Measurements from ENCODE around the gene LRSAM1. TPM values are rescaled to one million over a fixed set of nuclear protein-coding genes. Genes with fewer than 3 reads are reported as not detected.

Gene LRSAM1
- total RNA-seq, 1 donor from 2014 or later = 6.7 TPM

DNA sequence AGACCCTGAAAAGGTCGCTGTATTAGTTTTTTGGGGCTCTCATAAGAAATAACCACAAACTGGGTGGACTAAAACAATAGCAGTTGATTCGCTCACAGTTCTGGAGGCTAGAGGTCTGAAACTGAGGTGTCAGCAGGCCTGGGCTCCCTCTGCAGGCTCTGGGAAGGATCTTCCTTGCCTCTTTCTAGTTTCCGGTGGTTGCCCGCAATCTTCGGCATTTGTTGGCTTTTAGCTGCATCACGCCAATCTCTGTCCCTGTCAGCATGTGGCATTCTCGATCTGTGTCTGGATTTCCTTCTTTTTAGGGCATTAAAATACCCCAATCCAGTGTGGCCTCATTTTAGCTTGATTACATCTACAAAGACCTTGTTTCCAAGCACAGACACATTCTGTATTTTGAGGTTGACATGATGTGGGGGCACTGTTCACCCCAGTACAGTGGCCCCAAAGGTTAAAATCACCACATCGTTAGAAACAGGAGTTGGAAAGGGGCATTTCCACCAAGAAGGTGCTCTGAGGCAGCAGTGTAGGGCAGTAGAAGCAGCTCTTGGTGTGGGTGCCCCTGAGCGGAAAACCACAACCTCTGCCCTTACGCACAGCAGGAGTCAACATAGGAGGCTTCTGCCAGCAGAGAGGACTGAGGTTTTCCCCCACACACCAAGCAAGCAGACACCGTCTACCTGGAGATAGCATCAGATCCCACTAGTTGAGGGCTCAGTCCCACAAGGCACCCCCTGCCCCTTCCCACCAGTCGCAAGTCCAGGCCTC, 13.6 kb upstream of the LRSAM1 start:
- H3K4me3 ChIP-seq = no peak overlapping the region
- H3K27ac Mint-ChIP-seq = peak overlapping the region; percentile 61
- H3K27me3 Mint-ChIP-seq (ENCODE audit: insufficient read depth, low read depth) = no peaks in the 10 kb centered on the region
- peaks cover 42% of the 10 kb centered on the region for H3K36me3 Mint-ChIP-seq
- H3K79me2 ChIP-seq (ENCODE audit: low read depth) = no peaks in the 10 kb centered on the region
- no peaks in the 10 kb centered on the region for H4K20me1 ChIP-seq (ENCODE audit: low read depth)
- H3K27ac ChIP-seq = no peak overlapping the region
- H3K9ac ChIP-seq = no peak overlapping the region
- no peaks in the 10 kb centered on the region for H3F3A ChIP-seq (ENCODE audit: low read depth)
- TF ChIP-seq EZH2phosphoT487 (IDR thresholded peaks at IDR 0.05) (no peak), EZH2 (IDR thresholded peaks at IDR 0.05) (no peak)
- TF ChIP-seq, protein P1, sequence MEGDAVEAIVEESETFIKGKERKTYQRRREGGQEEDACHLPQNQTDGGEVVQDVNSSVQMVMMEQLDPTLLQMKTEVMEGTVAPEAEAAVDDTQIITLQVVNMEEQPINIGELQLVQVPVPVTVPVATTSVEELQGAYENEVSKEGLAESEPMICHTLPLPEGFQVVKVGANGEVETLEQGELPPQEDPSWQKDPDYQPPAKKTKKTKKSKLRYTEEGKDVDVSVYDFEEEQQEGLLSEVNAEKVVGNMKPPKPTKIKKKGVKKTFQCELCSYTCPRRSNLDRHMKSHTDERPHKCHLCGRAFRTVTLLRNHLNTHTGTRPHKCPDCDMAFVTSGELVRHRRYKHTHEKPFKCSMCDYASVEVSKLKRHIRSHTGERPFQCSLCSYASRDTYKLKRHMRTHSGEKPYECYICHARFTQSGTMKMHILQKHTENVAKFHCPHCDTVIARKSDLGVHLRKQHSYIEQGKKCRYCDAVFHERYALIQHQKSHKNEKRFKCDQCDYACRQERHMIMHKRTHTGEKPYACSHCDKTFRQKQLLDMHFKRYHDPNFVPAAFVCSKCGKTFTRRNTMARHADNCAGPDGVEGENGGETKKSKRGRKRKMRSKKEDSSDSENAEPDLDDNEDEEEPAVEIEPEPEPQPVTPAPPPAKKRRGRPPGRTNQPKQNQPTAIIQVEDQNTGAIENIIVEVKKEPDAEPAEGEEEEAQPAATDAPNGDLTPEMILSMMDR (IDR thresholded peaks at IDR 0.05) = no peak
- H3K9me3 Mint-ChIP-seq = no peaks in the 10 kb centered on the region
- H3K4me2 ChIP-seq = no peak overlapping the region
- no peak overlapping the region for H3K4me3 Mint-ChIP-seq
- no peaks in the 10 kb centered on the region for H3K4me1 Mint-ChIP-seq
- no peaks in the 10 kb centered on the region for H3K4me1 ChIP-seq
- no peaks in the 10 kb centered on the region for H3K9me3 ChIP-seq (ENCODE audit: low read depth)
- DNase-seq (ENCODE audit: low spot score) = no peak
- H3K27me3 ChIP-seq = no peaks in the 10 kb centered on the region
- H2AFZ ChIP-seq (replicated peaks) = no peak overlapping the region
- no peaks in the 10 kb centered on the region for H3K36me3 ChIP-seq

DNA sequence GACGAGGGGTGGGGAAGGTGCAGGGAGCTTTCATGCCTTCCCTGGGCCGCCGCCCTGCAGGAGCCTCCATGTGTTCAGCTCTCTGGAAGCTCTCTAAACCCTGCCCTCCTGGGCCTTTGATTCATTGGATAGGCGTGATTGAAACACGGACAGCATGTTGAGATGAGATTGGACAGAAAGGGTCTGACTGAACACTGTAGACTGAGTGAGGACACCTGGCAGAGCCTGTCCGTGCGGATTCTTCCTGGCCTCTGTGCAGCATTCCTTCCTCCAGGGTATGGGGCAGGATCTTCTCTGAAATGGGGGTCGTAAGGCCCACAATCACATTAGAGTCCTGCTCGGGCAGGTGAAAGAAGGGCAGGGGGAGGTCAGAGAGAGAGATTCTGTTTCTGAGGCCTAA, 12.9 kb upstream of the LRSAM1 start:
- Mint-ChIP-seq H3K4me3 (no peak overlapping the region), H3K27ac (no peak overlapping the region), H3K4me1 (no peaks in the 10 kb centered on the region), H3K27me3 (ENCODE audit: insufficient read depth, low read depth) (no peaks in the 10 kb centered on the region), H3K9me3 (no peaks in the 10 kb centered on the region), H3K36me3 (peaks cover 43% of the 10 kb centered on the region)
- H3K9ac ChIP-seq = no peak overlapping the region
- no peaks in the 10 kb centered on the region for H3K79me2 ChIP-seq (ENCODE audit: low read depth)
- H4K20me1 ChIP-seq (ENCODE audit: low read depth) = no peaks in the 10 kb centered on the region
- H3K36me3 ChIP-seq = no peaks in the 10 kb centered on the region
- no peaks in the 10 kb centered on the region for H3K27me3 ChIP-seq
- no peak overlapping the region for H2AFZ ChIP-seq (replicated peaks)
- no peaks in the 10 kb centered on the region for H3K9me3 ChIP-seq (ENCODE audit: low read depth)
- no peaks in the 10 kb centered on the region for H3K4me1 ChIP-seq
- H3F3A ChIP-seq (ENCODE audit: low read depth) = no peaks in the 10 kb centered on the region
- no peak overlapping the region for H3K4me3 ChIP-seq
- no peak for TF ChIP-seq EZH2phosphoT487 (IDR thresholded peaks at IDR 0.05)
- TF ChIP-seq EZH2 (IDR thresholded peaks at IDR 0.05) = no peak
- TF ChIP-seq, protein P1 (IDR thresholded peaks at IDR 0.05) = no peak
- H3K4me2 ChIP-seq = no peak overlapping the region
- H3K27ac ChIP-seq = no peak overlapping the region
- DNase-seq (ENCODE audit: low spot score) = no peak

DNA sequence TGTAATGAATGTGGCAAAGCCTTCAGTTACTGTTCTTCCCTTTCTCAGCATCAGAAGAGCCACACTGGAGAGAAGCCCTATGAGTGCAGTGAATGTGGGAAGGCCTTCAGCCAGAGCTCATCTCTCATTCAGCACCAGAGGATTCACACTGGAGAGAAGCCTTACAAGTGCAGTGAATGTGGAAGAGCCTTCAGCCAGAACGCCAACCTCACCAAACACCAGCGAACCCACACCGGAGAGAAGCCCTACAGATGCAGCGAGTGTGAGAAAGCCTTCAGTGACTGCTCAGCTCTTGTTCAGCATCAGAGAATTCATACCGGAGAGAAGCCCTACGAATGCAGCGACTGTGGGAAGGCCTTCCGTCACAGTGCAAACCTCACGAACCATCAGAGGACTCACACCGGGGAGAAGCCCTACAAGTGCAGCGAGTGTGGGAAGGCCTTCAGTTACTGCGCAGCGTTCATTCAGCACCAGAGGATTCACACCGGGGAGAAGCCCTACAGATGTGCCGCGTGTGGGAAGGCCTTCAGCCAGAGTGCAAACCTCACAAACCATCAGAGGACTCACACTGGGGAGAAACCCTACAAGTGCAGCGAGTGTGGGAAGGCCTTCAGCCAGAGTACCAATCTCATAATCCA, 6.9 kb upstream of the LRSAM1 start:
- peaks cover 69% of the 10 kb centered on the region for H3K36me3 Mint-ChIP-seq
- Histone ChIP-seq H2AFZ (replicated peaks) (no peak overlapping the region), H3K9me3 (ENCODE audit: low read depth) (no peaks in the 10 kb centered on the region), H3F3A (ENCODE audit: low read depth) (peaks cover 55% of the 10 kb centered on the region), H3K36me3 (peaks cover 17% of the 10 kb centered on the region), H3K27me3 (no peaks in the 10 kb centered on the region), H3K79me2 (ENCODE audit: low read depth) (peaks cover 24% of the 10 kb centered on the region), H3K9ac (no peak overlapping the region), H3K4me3 (no peak overlapping the region), H3K4me1 (peaks cover 10% of the 10 kb centered on the region), H3K27ac (no peak overlapping the region), H3K4me2 (no peak overlapping the region), H4K20me1 (ENCODE audit: low read depth) (peaks cover 25% of the 10 kb centered on the region)
- no peak overlapping the region for H3K4me3 Mint-ChIP-seq
- peaks cover 9% of the 10 kb centered on the region for H3K4me1 Mint-ChIP-seq
- TF ChIP-seq, protein P1 (IDR thresholded peaks at IDR 0.05) = no peak
- TF ChIP-seq EZH2phosphoT487 (IDR thresholded peaks at IDR 0.05) (no peak), EZH2 (IDR thresholded peaks at IDR 0.05) (no peak)
- H3K27ac Mint-ChIP-seq = no peak overlapping the region
- peaks cover 6% of the 10 kb centered on the region for H3K9me3 Mint-ChIP-seq
- peaks cover 4% of the 10 kb centered on the region for H3K27me3 Mint-ChIP-seq (ENCODE audit: insufficient read depth, low read depth)
- no peak for DNase-seq (ENCODE audit: low spot score)
